Measurements from ENCODE around the gene VPS37C. TPM values are rescaled to one million over a fixed set of nuclear protein-coding genes. Genes with fewer than 3 reads are reported as not detected.
A peak's percentile ranks its signal among the peaks of the same experiment; 100 is the strongest.
"Not testable (repeated sequence)": the region's sequence is repeated elsewhere in the genome, so short reads cannot be mapped to it uniquely, and the experiment has no call there.

VPS37C gene
- polyA plus RNA-seq (ENCODE audit: insufficient read length in 3 of 3) = 10 to 100 TPM; 14.0 to 17.0 (median 15.5) TPM

- DNase-seq (ENCODE audit: low read depth in 3 of 3, low spot score in 2 of 3) = peak in 2 of 3 donors; percentile 77 to 78
Observed at GRCh38 chr11:61161190-61162091, at the start of gene VPS37C. TSS of gene VPS37C (minus strand) at chr11:61161426. CDS start at chr11:61138829, 22,597 bp downstream.

GRCh38 chr11:61210629-61211028 is 49.4 kb upstream of the VPS37C start:
- not testable (repeated sequence) for DNase-seq (ENCODE audit: low read depth in 3 of 3, low spot score in 2 of 3)

GRCh38 chr11:61207636-61208310 is 46.5 kb upstream of the VPS37C start:
- DNase-seq (ENCODE audit: low read depth in 3 of 3, low spot score in 2 of 3) = not testable (repeated sequence)

GRCh38 chr11:61204502-61205059 is 43.4 kb upstream of the VPS37C start:
- DNase-seq (ENCODE audit: low read depth in 3 of 3, low spot score in 2 of 3) = not testable (repeated sequence)

GRCh38 chr11:61203873-61204272 is 42.6 kb upstream of the VPS37C start:
- DNase-seq (ENCODE audit: low read depth in 3 of 3, low spot score in 2 of 3) = not testable (repeated sequence)

GRCh38 chr11:61202950-61203746 is 41.9 kb upstream of the VPS37C start, which contains the start of gene PGA3:
TSS of gene PGA3 (plus strand) at chr11:61203515. CDS start at chr11:61203565, 50 bp downstream.
- not testable (repeated sequence) for DNase-seq (ENCODE audit: low read depth in 3 of 3, low spot score in 2 of 3)

- no peak for DNase-seq (ENCODE audit: low read depth in 3 of 3, low spot score in 2 of 3)
Observed at GRCh38 chr11:61201476-61201875, 40.2 kb upstream of the VPS37C start.

- DNase-seq (ENCODE audit: low read depth in 3 of 3, low spot score in 2 of 3) = no peak
Observed at GRCh38 chr11:61198948-61199523, 37.8 kb upstream of the VPS37C start.

- DNase-seq (ENCODE audit: low read depth in 3 of 3, low spot score in 2 of 3) = no peak
Observed at GRCh38 chr11:61198361-61198760, 37.1 kb upstream of the VPS37C start.

GRCh38 chr11:61195719-61196118 is 34.5 kb upstream of the VPS37C start:
- DNase-seq (ENCODE audit: low read depth in 3 of 3, low spot score in 2 of 3) = no peak

GRCh38 chr11:61194981-61195695 is 33.9 kb upstream of the VPS37C start:
- DNase-seq (ENCODE audit: low read depth in 3 of 3, low spot score in 2 of 3) = no peak

- DNase-seq (ENCODE audit: low read depth in 3 of 3, low spot score in 2 of 3) = no peak
Observed at GRCh38 chr11:61194169-61194671, 33.0 kb upstream of the VPS37C start.

GRCh38 chr11:61193596-61193995 is 32.4 kb upstream of the VPS37C start:
- no peak for DNase-seq (ENCODE audit: low read depth in 3 of 3, low spot score in 2 of 3)

GRCh38 chr11:61189933-61190332 is 28.7 kb upstream of the VPS37C start:
- DNase-seq (ENCODE audit: low read depth in 3 of 3, low spot score in 2 of 3) = no peak

GRCh38 chr11:61187505-61188130 is 26.4 kb upstream of the VPS37C start:
- DNase-seq (ENCODE audit: low read depth in 3 of 3, low spot score in 2 of 3) = peak; percentile 78 to 85 (median 84)

- no peak for DNase-seq (ENCODE audit: low read depth in 3 of 3, low spot score in 2 of 3)
Observed at GRCh38 chr11:61186504-61186903, 25.3 kb upstream of the VPS37C start.

- DNase-seq (ENCODE audit: low read depth in 3 of 3, low spot score in 2 of 3) = no peak
Observed at GRCh38 chr11:61183645-61184044, 22.4 kb upstream of the VPS37C start.

GRCh38 chr11:61181489-61181888 is 20.3 kb upstream of the VPS37C start:
- DNase-seq (ENCODE audit: low read depth in 3 of 3, low spot score in 2 of 3) = no peak

GRCh38 chr11:61180205-61180604 is 19.0 kb upstream of the VPS37C start:
- DNase-seq (ENCODE audit: low read depth in 3 of 3, low spot score in 2 of 3) = not testable (repeated sequence)

Data from right renal cortex interstitium (tissue), 3 donors.